HepG2 (cell line): ENCODE measurements around the gene BPIFB6. TPM values are rescaled to one million over a fixed set of nuclear protein-coding genes. Genes with fewer than 3 reads are reported as not detected.

Experiments
- ELF3 ChIP-seq: IDR thresholded peaks from 2 replicates; pipeline ENCODE4 v1.6.1; 2016; ENCODE audit warnings: missing genetic modification reagents, missing compliant biosample characterization
- GPBP1L1 ChIP-seq: sonication (generic); formaldehyde crosslinking; IDR thresholded peaks from 2 replicates; pipeline ENCODE4 v1.5.0; 2020; ENCODE audit warnings: mild to moderate bottlenecking, missing genetic modification reagents
- HDAC1 ChIP-seq: sonication (generic); formaldehyde crosslinking; IDR thresholded peaks from 2 replicates; pipeline ENCODE4 v1.5.1; 2020; ENCODE audit warnings: mild to moderate bottlenecking, missing genetic modification reagents
- NONO ChIP-seq, 2 experiments: fragments of 450-650 bp in 1 of 2; sonication (generic) in 1 of 2; formaldehyde crosslinking in 1 of 2; IDR thresholded peaks in 1 of 2; conservative IDR thresholded peaks in 1 of 2; 2 replicates each; pipeline versions ENCODE4 v1.6.1 to v1.8.0; 2017 to 2022; ENCODE audit warnings: mild to moderate bottlenecking in 1 of 2, missing genetic modification reagents in 1 of 2, moderate library complexity in 1 of 2
- PREB ChIP-seq: sonication (generic); formaldehyde crosslinking; IDR thresholded peaks from 2 replicates; pipeline ENCODE4 v1.4.0; 2020; ENCODE audit warnings: missing genetic modification reagents
- TBX3 ChIP-seq: fragments of 450-650 bp; IDR thresholded peaks from 2 replicates; pipeline ENCODE4 v1.6.1; 2017; ENCODE audit warnings: antibody characterized with exemption, mild to moderate bottlenecking, inconsistent platforms, borderline replicate concordance
- ZBTB25 ChIP-seq: IDR thresholded peaks from 2 replicates; pipeline ENCODE4 v1.6.1; 2018; ENCODE audit warnings: missing genetic modification reagents
- ZBTB44 ChIP-seq: sonication (generic); formaldehyde crosslinking; IDR thresholded peaks from 2 replicates; pipeline ENCODE4 v1.4.0; 2020; ENCODE audit warnings: missing genetic modification reagents
- ZFP36 ChIP-seq: fragments of 150-350 bp; IDR thresholded peaks from 2 replicates; pipeline ENCODE4 v1.6.1; 2018; ENCODE audit warnings: borderline replicate concordance, low read length, low read depth; ENCODE audit not compliant: partially characterized antibody
- ZNF34 ChIP-seq: sonication (generic); formaldehyde crosslinking; IDR thresholded peaks from 2 replicates; pipeline ENCODE4 v1.4.0; 2020; ENCODE audit warnings: mild to moderate bottlenecking, missing genetic modification reagents, borderline replicate concordance
- ZNF382 ChIP-seq: sonication (generic); formaldehyde crosslinking; IDR thresholded peaks from 2 replicates; pipeline ENCODE4 v1.5.0; 2020; ENCODE audit warnings: missing genetic modification reagents, mild to moderate bottlenecking, borderline replicate concordance
- ZNF503 ChIP-seq: sonication (generic); formaldehyde crosslinking; IDR thresholded peaks from 2 replicates; pipeline ENCODE4 v1.4.0; 2020; ENCODE audit warnings: missing genetic modification reagents
- ZNF737 ChIP-seq: sonication (generic); formaldehyde crosslinking; IDR thresholded peaks from 2 replicates; pipeline ENCODE4 v1.5.0; 2020; ENCODE audit warnings: missing genetic modification reagents, mild to moderate bottlenecking, borderline replicate concordance
- polyA plus RNA-seq, 8 experiments: library from polyadenylated mRNA; depleted of rRNA in 3 of 8; stranded (reverse) in 7 of 8; unstranded in 1 of 8; fragments of >200 nt; fragmentation: Illumina TruSeq in 4 of 8; extraction: Trizol in 4 of 8; gene quantifications; 2 replicates each; pipeline versions ENCODE4 v1.2.1 to v1.2.3, GENCODE V29; 2011 to 2016; ENCODE audit warnings: low read depth in 4 of 8, missing spikeins in 1 of 8, mixed read lengths in 1 of 8; ENCODE audit not compliant: insufficient read depth in 1 of 8
- total RNA-seq, 5 experiments: library from RNA; depleted of rRNA; stranded (reverse); fragments of >200 nt; fragmentation: Illumina TruSeq; extraction: Trizol; gene quantifications; 2 replicates each; pipeline ENCODE4 v1.2.3, GENCODE V29; 2016; ENCODE audit warnings: low read depth in 1 of 5

The BPIFB6 gene
- total and polyA plus RNA-seq, 2 of the 13 experiments (the other 11 are each of a cell fraction or from before 2014, with no cell fraction given): 0.13 to 1.7 TPM

GRCh38 chr20:33027769-33028751, 3.4 kb upstream of the BPIFB6 start (continued):
- TF ChIP-seq ZNF503 (CRISPR knock-in tag) (no peak), ELF3 (CRISPR knock-in tag) (no peak), PREB (CRISPR knock-in tag) (0 out of 2 replicates have a peak, but pooled peaks have one; percentile 48), NONO (IDR thresholded peaks at IDR 0.05) (no peak), NONO (CRISPR knock-in tag; conservative IDR thresholded peaks at IDR 0.05) (0 out of 2 replicates have a peak, but pooled peaks have one; percentile 12), ZBTB44 (CRISPR knock-in tag) (no peak), TBX3 (no peak), ZNF382 (no peak), GPBP1L1 (CRISPR knock-in tag) (no peak), HDAC1 (CRISPR knock-in tag) (no peak), ZFP36 (no peak), ZNF34 (CRISPR knock-in tag) (no peak), ZNF737 (CRISPR knock-in tag) (no peak), ZBTB25 (CRISPR knock-in tag) (no peak)
